ENCODE data around the gene PLIN5. TPM values are rescaled to one million over a fixed set of nuclear protein-coding genes. Genes with fewer than 3 reads are reported as not detected.

Gene PLIN5
- total RNA-seq, 1 donor from 2014 or later = not detected

- Mint-ChIP-seq H3K4me1 (ENCODE audit: low read depth) (no peaks in the 10 kb centered on the region), H3K27me3 (ENCODE audit: insufficient read depth) (no peaks in the 10 kb centered on the region), H3K9me3 (no peaks in the 10 kb centered on the region), H3K36me3 (ENCODE audit: low read depth) (peaks cover 8% of the 10 kb centered on the region), H3K4me3 (no peak overlapping the region), H3K27ac (no peak overlapping the region)
- intact Hi-C loops (cut with micrococcal nuclease) = no loop called here
- DNase-seq (ENCODE audit: low spot score) = no peak
Observed at GRCh38 chr19:4483385-4483784, 51.6 kb downstream of the PLIN5 start.

- no peaks in the 10 kb centered on the region for H3K4me1 Mint-ChIP-seq (ENCODE audit: low read depth)
- no peaks in the 10 kb centered on the region for H3K9me3 Mint-ChIP-seq
- peaks cover 7% of the 10 kb centered on the region for H3K36me3 Mint-ChIP-seq (ENCODE audit: low read depth)
- no peak overlapping the region for H3K27ac Mint-ChIP-seq
- DNase-seq (ENCODE audit: low spot score) = no peak
- intact Hi-C loops (cut with micrococcal nuclease) = no loop called here
- H3K27me3 Mint-ChIP-seq (ENCODE audit: insufficient read depth) = no peaks in the 10 kb centered on the region
- H3K4me3 Mint-ChIP-seq = no peak overlapping the region
Observed at GRCh38 chr19:4482721-4483364, 52.2 kb downstream of the PLIN5 start.

- no peak overlapping the region for H3K27ac Mint-ChIP-seq
- DNase-seq (ENCODE audit: low spot score) = no peak
Observed at GRCh38 chr19:4477034-4477801, 57.8 kb downstream of the PLIN5 start.

GRCh38 chr19:4474514-4475022 is 60.5 kb downstream of the PLIN5 start:
- no peak for DNase-seq (ENCODE audit: low spot score)

More at GRCh38 chr19:4477034-4477801, 57.8 kb downstream of the PLIN5 start:
- Mint-ChIP-seq H3K36me3 (ENCODE audit: low read depth) (peaks cover 7% of the 10 kb centered on the region), H3K9me3 (no peaks in the 10 kb centered on the region), H3K27me3 (ENCODE audit: insufficient read depth) (no peaks in the 10 kb centered on the region), H3K4me3 (no peak overlapping the region), H3K4me1 (ENCODE audit: low read depth) (peaks cover 12% of the 10 kb centered on the region)
- intact Hi-C loops (cut with micrococcal nuclease) = no loop called here

GRCh38 chr19:4473763-4474513 is 61.1 kb downstream of the PLIN5 start:
- Mint-ChIP-seq H3K27ac (peak overlapping the region; percentile 48), H3K36me3 (ENCODE audit: low read depth) (peaks cover 5% of the 10 kb centered on the region), H3K4me1 (ENCODE audit: low read depth) (peaks cover 18% of the 10 kb centered on the region), H3K9me3 (no peaks in the 10 kb centered on the region), H3K27me3 (ENCODE audit: insufficient read depth) (no peaks in the 10 kb centered on the region), H3K4me3 (peak overlapping the region; percentile 86)
- intact Hi-C loops (cut with micrococcal nuclease) = loop anchor here (5.0 kb wide), 3 partner anchors 292 to 407 kb away; partner anchors contain the start of genes ANKRD24, MAP2K2, SIRT6 and ZBTB7A
- no peak for DNase-seq (ENCODE audit: low spot score)

More at GRCh38 chr19:4474514-4475022, 60.5 kb downstream of the PLIN5 start:
- H3K27me3 Mint-ChIP-seq (ENCODE audit: insufficient read depth) = no peaks in the 10 kb centered on the region
- H3K4me1 Mint-ChIP-seq (ENCODE audit: low read depth) = peaks cover 18% of the 10 kb centered on the region
- peak overlapping the region; percentile 86 for H3K4me3 Mint-ChIP-seq
- peaks cover 5% of the 10 kb centered on the region for H3K36me3 Mint-ChIP-seq (ENCODE audit: low read depth)
- peak overlapping the region; percentile 40 for H3K27ac Mint-ChIP-seq
- intact Hi-C loops (cut with micrococcal nuclease) = loop anchor here (5.0 kb wide), 3 partner anchors 292 to 407 kb away; partner anchors contain the start of genes ANKRD24, MAP2K2, SIRT6 and ZBTB7A
- no peaks in the 10 kb centered on the region for H3K9me3 Mint-ChIP-seq

- Mint-ChIP-seq H3K4me3 (peak overlapping the region; percentile 86), H3K9me3 (no peaks in the 10 kb centered on the region), H3K4me1 (ENCODE audit: low read depth) (peaks cover 18% of the 10 kb centered on the region), H3K27ac (peak overlapping the region; percentile 67), H3K27me3 (ENCODE audit: insufficient read depth) (no peaks in the 10 kb centered on the region), H3K36me3 (ENCODE audit: low read depth) (peaks cover 5% of the 10 kb centered on the region)
- DNase-seq (ENCODE audit: low spot score) = no peak
- intact Hi-C loops (cut with micrococcal nuclease) = loop anchor here (5.0 kb wide), 3 partner anchors 291 to 406 kb away; partner anchors contain the start of genes ANKRD24, MAP2K2, SIRT6 and ZBTB7A
Observed at GRCh38 chr19:4473011-4473762, 61.8 kb downstream of the PLIN5 start.

Other genes starting within 250 kb of the PLIN5 start
- 11.0 and 13.2 TPM in 2 replicates for gene TMIGD2, start 232.8 kb downstream of the PLIN5 start, total RNA-seq
- 39.1 and 46.5 TPM in 2 replicates for gene FSD1, start 230.6 kb downstream of the PLIN5 start, total RNA-seq
- 12.9 and 15.0 TPM in 2 replicates for gene STAP2, start 196.4 kb downstream of the PLIN5 start, total RNA-seq
- gene MPND, start 191.7 kb downstream of the PLIN5 start, total RNA-seq = 15.7 and 19.3 TPM in 2 replicates
- gene SH3GL1, start 134.7 kb downstream of the PLIN5 start, total RNA-seq = 50.3 and 54.2 TPM in 2 replicates
- gene CHAF1A, start 132.6 kb downstream of the PLIN5 start, total RNA-seq = 106 and 107 TPM in 2 replicates
- gene UBXN6, start 77.4 kb downstream of the PLIN5 start, total RNA-seq = 49.5 and 51.0 TPM in 2 replicates
- 66.4 and 70.0 TPM in 2 replicates for gene HDGFL2, start 62.9 kb downstream of the PLIN5 start, total RNA-seq
- gene PLIN4, start 16.7 kb downstream of the PLIN5 start, total RNA-seq = not detected in 2 replicates
- gene LRG1, start 4.8 kb upstream of the PLIN5 start, total RNA-seq = 0.27 and 0.39 TPM in 2 replicates
- not detected in 2 replicates for gene SEMA6B, start 24.5 kb upstream of the PLIN5 start, total RNA-seq
- gene TNFAIP8L1, start 104.3 kb upstream of the PLIN5 start, total RNA-seq = 13.2 and 13.7 TPM in 2 replicates
- 97.1 and 98.0 TPM in 2 replicates for gene MYDGF, start 135.1 kb upstream of the PLIN5 start, total RNA-seq
- gene DPP9, start 188.6 kb upstream of the PLIN5 start, total RNA-seq = 93.6 and 95.8 TPM in 2 replicates